ENCODE data around the gene OR12D1. TPM values are rescaled to one million over a fixed set of nuclear protein-coding genes. Genes with fewer than 3 reads are reported as not detected.
"Not testable (repeated sequence)": the region's sequence is repeated elsewhere in the genome, so short reads cannot be mapped to it uniquely, and the experiment has no call there.

OR12D1 gene
- total RNA-seq (2014; rRNA removed; shearing (Covaris generic)): not detected in 2 replicates
- not detected in 2 replicates for polyA plus RNA-seq (2015; cell fraction: cytosol; rRNA removed)
- not detected in 2 replicates for polyA plus RNA-seq (2015; cell fraction: nucleus; rRNA removed)

GRCh38 chr6:29414588-29414987 is at the start of gene OR12D1:
OR12D1 (plus strand) TSS chr6:29414928.
- DNase-seq (ENCODE audit: low read depth): no peak

GRCh38 chr6:29368765-29369164 is 46.0 kb upstream of the OR12D1 start, which contains the start of gene OR5V1:
OR5V1 (minus strand) TSS chr6:29368865; CDS start chr6:29356195, 12,670 bp downstream.
- no peak for DNase-seq (ENCODE audit: low read depth)

GRCh38 chr6:29375191-29375590 is 39.5 kb upstream of the OR12D1 start, which contains the start of gene OR12D3:
OR12D3 (minus strand) TSS chr6:29375291; CDS start chr6:29375287, 4 bp downstream.
- DNase-seq (ENCODE audit: low read depth): no peak

GRCh38 chr6:29376003-29376402 is 38.7 kb upstream of the OR12D1 start:
- DNase-seq (ENCODE audit: low read depth): no peak

- DNase-seq (ENCODE audit: low read depth): no peak
Measured at GRCh38 chr6:29388533-29388932, 26.2 kb upstream of the OR12D1 start.

- DNase-seq (ENCODE audit: low read depth): no peak
Measured at GRCh38 chr6:29395331-29395730, 19.4 kb upstream of the OR12D1 start, which contains the start of gene OR12D2. OR12D2 (plus strand) TSS chr6:29395631; CDS start chr6:29396700, 1,069 bp downstream.

GRCh38 chr6:29399525-29399924 is 15.2 kb upstream of the OR12D1 start:
- DNase-seq (ENCODE audit: low read depth): no peak

GRCh38 chr6:29403801-29404200 is 10.9 kb upstream of the OR12D1 start:
- no peak for DNase-seq (ENCODE audit: low read depth)

- no peak for DNase-seq (ENCODE audit: low read depth)
Measured at GRCh38 chr6:29419516-29419915, 4.8 kb downstream of the OR12D1 start.

- DNase-seq (ENCODE audit: low read depth): no peak
Measured at GRCh38 chr6:29424168-29424567, 9.4 kb downstream of the OR12D1 start.

- DNase-seq (ENCODE audit: low read depth): peak; percentile 17
Measured at GRCh38 chr6:29424575-29424974, 9.8 kb downstream of the OR12D1 start.

GRCh38 chr6:29425075-29425474 is 10.3 kb downstream of the OR12D1 start:
- DNase-seq (ENCODE audit: low read depth): no peak

- DNase-seq (ENCODE audit: low read depth): peak; percentile 14
Measured at GRCh38 chr6:29426654-29427053, 11.9 kb downstream of the OR12D1 start.

GRCh38 chr6:29436730-29437129 is 22.0 kb downstream of the OR12D1 start:
- peak; percentile 28 for DNase-seq (ENCODE audit: low read depth)

GRCh38 chr6:29439006-29439405 is 24.3 kb downstream of the OR12D1 start, which contains the start of gene OR10C1:
OR10C1 (plus strand) TSS chr6:29439306; CDS start chr6:29440016, 710 bp downstream.
- no peak for DNase-seq (ENCODE audit: low read depth)

GRCh38 chr6:29442719-29443118 is 28.0 kb downstream of the OR12D1 start:
- DNase-seq (ENCODE audit: low read depth): no peak

- DNase-seq (ENCODE audit: low read depth): not testable (repeated sequence)
Measured at GRCh38 chr6:29444031-29444430, 29.3 kb downstream of the OR12D1 start.

- DNase-seq (ENCODE audit: low read depth): peak; percentile 59
Measured at GRCh38 chr6:29447670-29448069, 32.9 kb downstream of the OR12D1 start.

GRCh38 chr6:29451471-29452193 is 36.9 kb downstream of the OR12D1 start:
- peak; percentile 21 for DNase-seq (ENCODE audit: low read depth)

GRCh38 chr6:29456971-29457370 is 42.2 kb downstream of the OR12D1 start, which contains the start of the genes OR11A1 and OR2H1:
OR11A1 (minus strand) TSS chr6:29457071; CDS start chr6:29427641, 29,430 bp downstream.
OR2H1 (plus strand) TSS chr6:29457155; CDS start chr6:29461770, 4,615 bp downstream.
- DNase-seq (ENCODE audit: low read depth): no peak

GRCh38 chr6:29461021-29461814 is 46.5 kb downstream of the OR12D1 start:
- DNase-seq (ENCODE audit: low read depth): no peak

GRCh38 chr6:29462022-29462421 is 47.3 kb downstream of the OR12D1 start:
- no peak for DNase-seq (ENCODE audit: low read depth)
